GM18520 (cell line): ENCODE data around the gene PCGF5.
"Not testable (repeated sequence)": the region's sequence is repeated elsewhere in the genome, so short reads cannot be mapped to it uniquely, and the experiment has no call there.

Experiments
- ATAC-seq: cut with Tn5 transposase; IDR thresholded peaks from one replicate; pipeline ENCODE4 v1.9.1; 2021; ENCODE audit not compliant: unreplicated experiment

PCGF5 gene

DNA sequence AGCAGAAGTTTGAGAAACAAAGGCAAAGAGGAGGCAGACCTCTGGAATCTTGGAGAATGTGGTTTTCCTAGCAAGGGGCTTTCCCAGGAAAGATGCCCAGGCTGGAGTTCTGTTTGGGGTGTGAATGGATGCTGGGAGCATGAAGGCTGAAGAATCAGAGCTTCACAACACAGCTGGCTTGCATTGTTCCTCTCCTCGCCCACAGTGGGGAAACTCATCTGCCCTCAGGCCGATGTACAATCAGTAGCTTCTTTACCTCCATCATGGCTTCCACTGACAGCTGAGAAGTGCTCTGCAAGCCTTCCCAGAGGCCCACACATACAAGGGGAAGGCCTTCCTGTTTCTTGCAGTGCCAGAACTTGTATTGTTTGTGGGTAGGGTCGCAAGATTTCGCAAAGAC lies 98.9 kb downstream of the PCGF5 start:
- ATAC-seq = no peak

GRCh38 chr10:91323293-91323905 lies 102.9 kb downstream of the PCGF5 start:
- ATAC-seq = not testable (repeated sequence)

DNA sequence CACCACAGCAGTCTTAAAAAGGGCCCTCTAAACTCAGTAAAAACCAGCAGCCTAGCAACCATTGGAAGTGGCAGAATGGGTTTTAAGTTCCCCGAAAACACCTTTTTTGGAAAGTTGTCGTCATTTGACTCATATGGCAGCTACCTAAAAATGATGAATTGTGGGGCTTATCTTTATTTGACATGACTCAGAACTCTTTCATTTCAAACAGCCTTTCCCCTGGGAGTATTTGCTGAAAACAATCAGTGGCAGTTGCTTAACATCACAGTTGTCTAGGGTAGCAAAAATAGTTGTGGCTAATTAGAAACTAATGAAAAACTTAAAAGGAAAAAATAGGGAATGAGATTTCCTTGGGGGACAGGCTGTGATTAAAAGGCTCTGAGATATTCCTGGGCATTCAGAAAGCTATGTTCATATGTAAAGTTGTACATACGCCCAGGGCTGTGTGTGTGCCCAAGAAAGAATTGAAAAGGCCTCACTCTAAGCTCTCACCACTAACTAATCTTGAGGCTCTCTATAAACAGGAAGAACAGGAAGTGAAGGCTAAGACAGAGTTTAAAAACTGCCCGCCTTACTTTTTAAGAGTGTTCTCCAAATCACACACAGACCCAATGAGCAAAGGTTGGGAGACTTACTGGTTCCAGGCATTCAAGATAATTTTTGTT lies 108.0 kb downstream of the PCGF5 start:
- ATAC-seq = no peak
